Heart right ventricle (tissue), 16 donors: ENCODE measurements around the gene ZNFX1. TPM values are rescaled to one million over a fixed set of nuclear protein-coding genes. Genes with fewer than 3 reads are reported as not detected.

Source experiments
- ATAC-seq, 8 donors: fragments of 200-7000 bp; cut with Tn5 transposase; one replicate each; pipeline ENCODE4 v1.9.1; 2020; ENCODE audit warnings: mild to moderate bottlenecking in 8 of 8, moderate library complexity in 8 of 8, moderate number of reproducible peaks in 1 of 8
- DNase-seq, 2 donors: peaks; one replicate each; pipeline ENCODE4 v3.0.0-alpha.2; 2020
- H3K27ac ChIP-seq, 10 donors: fragments of 200-600 bp; sonication (generic) in 2 of 10; one replicate each; pipeline versions ENCODE4 v1.5.0 to v1.8.0; 2020 to 2022; ENCODE audit warnings: mild to moderate bottlenecking in 3 of 10
- H3K27me3 ChIP-seq, 7 donors: fragments of 200-600 bp; one replicate each; pipeline ENCODE4 v1.8.0; 2021 to 2022; ENCODE audit warnings: mild to moderate bottlenecking in 2 of 7
- H3K36me3 ChIP-seq, 9 donors: fragments of 200-600 bp; sonication (generic) in 1 of 9; one replicate each; pipeline versions ENCODE4 v1.5.0 to v1.8.0; 2020 to 2022; ENCODE audit warnings: mild to moderate bottlenecking in 2 of 9
- H3K4me1 ChIP-seq, 9 donors: fragments of 200-600 bp; sonication (generic) in 1 of 9; one replicate each; pipeline versions ENCODE4 v1.5.0 to v1.8.0; 2020 to 2022; ENCODE audit warnings: mild to moderate bottlenecking in 4 of 9
- H3K4me3 ChIP-seq, 10 donors: fragments of 200-600 bp; sonication (generic) in 2 of 10; one replicate each; pipeline versions ENCODE4 v1.5.0 to v1.8.0; 2020 to 2022; ENCODE audit warnings: mild to moderate bottlenecking in 7 of 10, moderate library complexity in 2 of 10
- H3K9me3 ChIP-seq, 11 donors: fragments of 200-600 bp in 10 of 11; sonication (generic) in 2 of 11; one replicate each; pipeline versions ENCODE4 v1.5.0 to v1.8.0; 2013 to 2022; ENCODE audit warnings: mild to moderate bottlenecking in 2 of 11, control low read depth in 1 of 11, moderate library complexity in 1 of 11
- CTCF ChIP-seq, 9 donors: fragments of 200-600 bp; sonication (generic) in 2 of 9; IDR thresholded peaks; one replicate each; pipeline versions ENCODE4 v1.5.0 to v1.8.0; 2021 to 2022; ENCODE audit warnings: antibody characterized with exemption in 9 of 9, mild to moderate bottlenecking in 5 of 9, moderate library complexity in 1 of 9
- WGBS, 2 donors: extraction: QIAGEN DNeasy Blood & Tissue Kit; methylation state at CpG; one replicate each; pipeline ENCODE4 v1.1.7; 2013; ENCODE audit warnings: inconsistent platforms in 1 of 2; 5-methylcytosine and 5-hydroxymethylcytosine counted together
- intact Hi-C, 10 donors: fragments of 100-400 bp; cut with DNase I; formaldehyde crosslinking; loops; one replicate each; pipeline versions ENCODE4 v1.11.1 to v1.14.2; 2022
- polyA plus RNA-seq, 2 donors: library from polyadenylated mRNA; stranded (reverse); fragments of 200-250 nt; gene quantifications; one replicate each; pipeline ENCODE4 v1.2.3, GENCODE V29; 2013
- total RNA-seq, 10 donors: library from RNA; stranded (reverse); fragmentation: NEBNext Ultra II Directional in 3 of 10; extraction: Animal tissue kit (Norgen Biotek cat#: 25700) in 3 of 10; gene quantifications; one replicate each; pipeline versions ENCODE4 v1.2.1 to v1.2.4, GENCODE V29; 2021 to 2023
- donor health status: Arrhythmogenic right ventricular cardiomyopathy.
- donor health status: ischemic (EF 13 %, LVEDD 7.1; RV severe dilation, severe dysfunction).
- donor health status: healthy with polysubstance abuse.
- donor health status: DM: no; HTN: yes; CAD: no.
- donor health status: DM: no; HTN: no; CAD: no.
- donor health status: ischemic (EF 25% LVEDD 6.9; RV normal size, moderate dysfunction).
- donor health status: ischemic (EF 25% LVEDD 5.7; RV mildly dilated, moderate dysfunction).
- donor health status: healthy.
- donor health status: DM: yes; HTN: yes; CAD: no.
- donor health status: Ischemic cardiomyopathy.
- donor health status: ischemic (EF 35%, LVEDD 5.7; RV mildly dilated, moderate dysfunction).
- donor health status: nonischemic (EF 11% LVEDD 7.7; RV severe dilation, severe dysfunction).
- donor health status: DM: yes; HTN: yes; CAD: no.
- donor health status: PGD.
- donor health status: ischemic (EF 29% LVEDD 5.4; RV normal size, mild dysfunction).
- donor health status: nonischemic (EF 23%, LVEDD 6.1; RV moderate dilation, normal function).

Gene ZNFX1
- total and polyA plus RNA-seq, 12 donors: 7.8 to 49.5 (median 23.7) TPM

GRCh38 chr20:49279677-49280462 is 2.0 kb upstream of the ZNFX1 start:
- Histone ChIP-seq H3K27ac (peak overlapping the region in 5 of 10 donors; percentile 95 to 98 (median 98)), H3K4me3 (peak overlapping the region; percentile 50 to 92 (median 84)), H3K9me3 (peaks cover 0 to 55% (median 8%) of the 10 kb centered on the region in 11 donors), H3K36me3 (peaks cover 7 to 70% (median 62%) of the 10 kb centered on the region in 9 donors), H3K27me3 (no peaks in the 10 kb centered on the region), H3K4me1 (peaks cover 2 to 78% (median 66%) of the 10 kb centered on the region in 9 donors)
- ATAC-seq: no peak
- 64 to 65% methylated on average over 7 of the region's 7 CpGs for WGBS, 2 donors
- intact Hi-C loops: loop anchor here in 2 of 10 donors (5.0 kb wide), 1 partner anchor 93 kb away; the partner anchor contains the start of gene STAU1 (in 2 of the 2)
- no peak for DNase-seq
- TF ChIP-seq CTCF (IDR thresholded peaks at IDR 0.05): no peak

- TF ChIP-seq CTCF (IDR thresholded peaks at IDR 0.05): no peak
- Histone ChIP-seq H3K4me1 (peaks cover 2 to 78% (median 69%) of the 10 kb centered on the region in 9 donors), H3K27ac (peak overlapping the region; percentile 87 to 99 (median 97)), H3K9me3 (peaks cover 0 to 47% (median 8%) of the 10 kb centered on the region in 11 donors), H3K36me3 (peaks cover 7 to 70% (median 59%) of the 10 kb centered on the region in 9 donors), H3K27me3 (no peaks in the 10 kb centered on the region), H3K4me3 (peak overlapping the region; percentile 50 to 92 (median 84))
- DNase-seq (peak in 1 of 2 donors; percentile 8), ATAC-seq (peak in 2 of 8 donors; percentile 4 to 13)
- intact Hi-C loops: loop anchor here in 3 of 10 donors (1.0 to 5.0 kb wide), 2 partner anchors 91 to 92 kb away; partner anchors contain the start of gene STAU1 (in 3 of the 3)
- WGBS, 2 donors: 17 to 20% methylated on average over 33 of the region's 33 CpGs
Observed at GRCh38 chr20:49278818-49279676, 1.2 kb upstream of the ZNFX1 start.

GRCh38 chr20:49277786-49278035 is 146 bp downstream of the ZNFX1 start:
- intact Hi-C loops: loop anchor here in 3 of 10 donors (1.0 to 5.0 kb wide), 2 partner anchors 89 to 90 kb away; partner anchors contain the start of gene STAU1 (in 3 of the 3)
- Histone ChIP-seq H3K27me3 (no peaks in the 10 kb centered on the region), H3K4me3 (peak overlapping the region; percentile 70 to 92 (median 86)), H3K9me3 (peaks cover 0 to 34% (median 8%) of the 10 kb centered on the region in 11 donors), H3K36me3 (peaks cover 7 to 70% (median 59%) of the 10 kb centered on the region in 9 donors), H3K4me1 (peaks cover 2 to 78% (median 70%) of the 10 kb centered on the region in 9 donors), H3K27ac (peak overlapping the region; percentile 87 to 99 (median 97))
- TF ChIP-seq CTCF (IDR thresholded peaks at IDR 0.05): no peak
- DNase-seq: no peak
- 0 to 1% methylated on average over 8 to 22 of the region's 22 CpGs for WGBS, 2 donors
- no peak for ATAC-seq
